Adrenal gland (tissue), 12 donors: ENCODE measurements around the gene PTGS1. TPM values are rescaled to one million over a fixed set of nuclear protein-coding genes. Genes with fewer than 3 reads are reported as not detected.
A peak's percentile ranks its signal among the peaks of the same experiment; 100 is the strongest.

ENCODE experiments used
- DNase-seq, 7 donors: peaks; one replicate each; pipeline ENCODE4 v3.0.0-alpha.2; 2019 to 2020
- H3K27ac ChIP-seq, 5 donors: fragments of 200-600 bp; sonication (generic) in 4 of 5; 1 replicate in 3 of 5; 2 replicates in 2 of 5; pipeline versions ENCODE4 v1.5.1 to v1.8.0; 2016 to 2020; ENCODE audit warnings: mild to moderate bottlenecking in 1 of 5
- H3K27me3 ChIP-seq: fragments of 200-600 bp; 2 replicates; pipeline ENCODE4 v1.8.0; 2021
- H3K36me3 ChIP-seq, 2 donors: fragments of 200-600 bp; replicated peaks in 1 of 2; 1 replicate in 1 of 2; 2 replicates in 1 of 2; pipeline versions ENCODE4 v1.5.1 to v1.8.0; 2018 to 2022
- H3K4me1 ChIP-seq, 2 donors: fragments of 200-600 bp; replicated peaks in 1 of 2; 1 replicate in 1 of 2; 2 replicates in 1 of 2; pipeline versions ENCODE4 v1.5.1 to v1.8.0; 2018 to 2021
- H3K4me3 ChIP-seq, 4 donors: fragments of 200-600 bp; sonication (generic) in 3 of 4; one replicate each; pipeline ENCODE4 v1.5.1; 2016 to 2018
- H3K9me3 ChIP-seq, 3 donors: fragments of 200-600 bp; sonication (generic) in 1 of 3; replicated peaks in 1 of 3; 1 replicate in 2 of 3; 2 replicates in 1 of 3; pipeline versions ENCODE4 v1.5.1 to v1.8.0; 2016 to 2021
- POLR2A ChIP-seq, 2 donors: fragments of 450-650 bp; IDR thresholded peaks; one replicate each; pipeline ENCODE4 v1.6.1; 2017; ENCODE audit warnings: antibody characterized with exemption in 2 of 2, mild to moderate bottlenecking in 2 of 2, moderate library complexity in 1 of 2
- WGBS, 4 donors: extraction: QIAGEN DNeasy Blood & Tissue Kit in 2 of 4; methylation state at CpG; one replicate each; pipeline versions ENCODE4 v1.1.5 to v1.1.7; 2013 to 2017; 5-methylcytosine and 5-hydroxymethylcytosine counted together
- intact Hi-C, 2 donors: fragments of 100-400 bp; cut with DNase I; formaldehyde crosslinking; loops; one replicate each; pipeline versions ENCODE4 v1.14.1 to v1.15.0; 2022 to 2023
- polyA plus RNA-seq, 3 donors: library from polyadenylated mRNA; stranded (reverse); fragments of 200-250 nt in 2 of 3; fragments of 350-450 nt in 1 of 3; fragmentation: Illumina TruSeq in 1 of 3; extraction: RNeasy Lipid Tissue Mini Kit (QIAGEN cat#74804) in 1 of 3; gene quantifications; one replicate each; pipeline ENCODE4 v1.2.3, GENCODE V29; 2013 to 2014
- total RNA-seq, 9 donors: library from RNA; depleted of rRNA in 4 of 9; stranded (reverse); fragments of >200 nt in 4 of 9; fragments of 120-200 nt in 1 of 9; fragmentation: NEBNext Ultra II Directional in 1 of 9; extraction: Animal tissue kit (Norgen Biotek cat#: 25700) in 1 of 9; gene quantifications; one replicate each; pipeline versions ENCODE4 v1.1.0 to v1.2.4, GENCODE V29; 2013 to 2023
- TF ChIP-seq, protein P1 (sequence below), 6 experiments: fragments of 450-650 bp in 4 of 6; fragments of 200-600 bp in 2 of 6; sonication (generic) in 1 of 6; IDR thresholded peaks; 1 replicate in 5 of 6; 2 replicates in 1 of 6; pipeline versions ENCODE4 v1.5.1 to v1.8.0; 2016 to 2021; ENCODE audit warnings: antibody characterized with exemption in 6 of 6, mild to moderate bottlenecking in 2 of 6, moderate library complexity in 1 of 6
- donor health status: healthy with polysubstance abuse.
- donor health status: Bipolar disorder and iron deficiency.
- donor health status: DM: yes; HTN: yes; CAD: no.
- donor health status: DM: no; HTN: no; CAD: no.
- donor health status: DM: no; HTN: no; CAD: no.
- donor health status: DM: yes; HTN: yes; CAD: no.

The PTGS1 gene
- total and polyA plus RNA-seq, 12 donors, result 0.78 to 6.6 (median 5.1) TPM

GRCh38 chr9:122397749-122398148 lies 26.9 kb downstream of the PTGS1 start:
- 84 to 95% (median 91%) methylated on average over 2 of the region's 2 CpGs for WGBS, 4 donors

DNA sequence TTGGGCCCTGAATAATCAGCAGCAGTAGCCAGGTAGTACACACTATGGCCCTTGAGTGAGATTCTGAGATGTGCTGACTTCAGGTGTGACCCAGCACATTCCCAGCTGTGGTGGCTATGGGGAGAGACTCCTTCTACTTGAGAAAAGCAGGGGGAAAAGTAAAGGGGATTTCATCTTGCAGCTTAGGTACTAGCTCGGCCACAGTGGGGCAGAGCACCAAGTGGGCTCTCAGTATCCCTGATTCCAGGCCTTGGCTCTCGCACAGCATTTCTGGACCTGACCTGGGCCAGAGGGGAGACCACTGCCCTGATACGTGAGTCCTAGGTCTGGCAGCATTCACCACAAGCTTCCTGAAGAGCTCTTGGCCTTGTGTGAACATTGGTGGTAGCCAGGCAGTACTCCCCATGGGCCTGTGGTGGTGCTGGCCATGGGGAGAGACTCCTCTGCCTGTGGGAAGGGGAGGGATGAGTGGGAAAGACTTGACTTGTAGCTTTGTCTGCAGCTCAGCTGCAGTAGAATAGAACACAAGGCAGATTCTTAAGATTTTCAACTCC lies 27.6 kb downstream of the PTGS1 start:
- no peak for DNase-seq
- H3K36me3 ChIP-seq, result no peaks in the 10 kb centered on the region
- H3K9me3 ChIP-seq, result no peaks in the 10 kb centered on the region
- no peak for TF ChIP-seq POLR2A (IDR thresholded peaks at IDR 0.05)
- TF ChIP-seq, protein P1, sequence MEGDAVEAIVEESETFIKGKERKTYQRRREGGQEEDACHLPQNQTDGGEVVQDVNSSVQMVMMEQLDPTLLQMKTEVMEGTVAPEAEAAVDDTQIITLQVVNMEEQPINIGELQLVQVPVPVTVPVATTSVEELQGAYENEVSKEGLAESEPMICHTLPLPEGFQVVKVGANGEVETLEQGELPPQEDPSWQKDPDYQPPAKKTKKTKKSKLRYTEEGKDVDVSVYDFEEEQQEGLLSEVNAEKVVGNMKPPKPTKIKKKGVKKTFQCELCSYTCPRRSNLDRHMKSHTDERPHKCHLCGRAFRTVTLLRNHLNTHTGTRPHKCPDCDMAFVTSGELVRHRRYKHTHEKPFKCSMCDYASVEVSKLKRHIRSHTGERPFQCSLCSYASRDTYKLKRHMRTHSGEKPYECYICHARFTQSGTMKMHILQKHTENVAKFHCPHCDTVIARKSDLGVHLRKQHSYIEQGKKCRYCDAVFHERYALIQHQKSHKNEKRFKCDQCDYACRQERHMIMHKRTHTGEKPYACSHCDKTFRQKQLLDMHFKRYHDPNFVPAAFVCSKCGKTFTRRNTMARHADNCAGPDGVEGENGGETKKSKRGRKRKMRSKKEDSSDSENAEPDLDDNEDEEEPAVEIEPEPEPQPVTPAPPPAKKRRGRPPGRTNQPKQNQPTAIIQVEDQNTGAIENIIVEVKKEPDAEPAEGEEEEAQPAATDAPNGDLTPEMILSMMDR (IDR thresholded peaks at IDR 0.05), result no peak
- intact Hi-C loops, result no loop called here
- no peak overlapping the region for H3K27ac ChIP-seq
- no peaks in the 10 kb centered on the region for H3K4me1 ChIP-seq
- H3K27me3 ChIP-seq, result no peaks in the 10 kb centered on the region
- H3K4me3 ChIP-seq, result no peak overlapping the region
- 80 to 86% (median 85%) methylated on average over 3 of the region's 3 CpGs; no CpG with 5 or more reads in 1 of the 4 donors for WGBS, 4 donors

More at GRCh38 chr9:122397749-122398148, 26.9 kb downstream of the PTGS1 start:
- Histone ChIP-seq H3K9me3 (no peaks in the 10 kb centered on the region), H3K4me1 (no peaks in the 10 kb centered on the region), H3K27me3 (no peaks in the 10 kb centered on the region), H3K4me3 (no peak overlapping the region), H3K36me3 (no peaks in the 10 kb centered on the region), H3K27ac (no peak overlapping the region)
- intact Hi-C loops, result no loop called here
- TF ChIP-seq, protein P1 (IDR thresholded peaks at IDR 0.05), result no peak
- no peak for TF ChIP-seq POLR2A (IDR thresholded peaks at IDR 0.05)
- DNase-seq, result no peak

DNA sequence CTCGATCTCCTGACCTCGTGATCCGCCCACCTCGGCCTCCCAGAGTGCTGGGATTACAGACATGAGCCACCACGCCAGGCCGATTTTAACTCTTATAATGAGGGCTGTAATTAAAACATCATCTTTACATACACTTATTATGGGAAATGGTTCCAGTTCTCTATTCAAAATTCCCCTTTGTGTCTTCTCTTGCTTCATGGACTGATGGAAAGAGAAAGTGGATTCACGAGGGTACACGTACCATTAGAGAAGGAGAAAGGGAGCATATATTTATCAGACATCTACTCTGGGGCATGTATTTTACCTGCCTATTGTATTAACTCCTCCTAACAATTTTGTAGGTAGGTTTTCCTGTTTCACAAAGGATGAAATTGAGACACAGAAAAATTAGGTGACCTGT lies 31.1 kb downstream of the PTGS1 start:
- WGBS, 4 donors, result 82 to 88% (median 86%) methylated on average over 5 to 8 of the region's 8 CpGs
- no peak overlapping the region for H3K4me3 ChIP-seq
- intact Hi-C loops, result no loop called here
- no peaks in the 10 kb centered on the region for H3K4me1 ChIP-seq
- no peak for TF ChIP-seq POLR2A (IDR thresholded peaks at IDR 0.05)
- TF ChIP-seq, protein P1 (IDR thresholded peaks at IDR 0.05), result no peak
- no peak overlapping the region for H3K27ac ChIP-seq
- H3K36me3 ChIP-seq, result no peaks in the 10 kb centered on the region
- no peaks in the 10 kb centered on the region for H3K27me3 ChIP-seq
- no peak for DNase-seq
- no peaks in the 10 kb centered on the region for H3K9me3 ChIP-seq

DNA sequence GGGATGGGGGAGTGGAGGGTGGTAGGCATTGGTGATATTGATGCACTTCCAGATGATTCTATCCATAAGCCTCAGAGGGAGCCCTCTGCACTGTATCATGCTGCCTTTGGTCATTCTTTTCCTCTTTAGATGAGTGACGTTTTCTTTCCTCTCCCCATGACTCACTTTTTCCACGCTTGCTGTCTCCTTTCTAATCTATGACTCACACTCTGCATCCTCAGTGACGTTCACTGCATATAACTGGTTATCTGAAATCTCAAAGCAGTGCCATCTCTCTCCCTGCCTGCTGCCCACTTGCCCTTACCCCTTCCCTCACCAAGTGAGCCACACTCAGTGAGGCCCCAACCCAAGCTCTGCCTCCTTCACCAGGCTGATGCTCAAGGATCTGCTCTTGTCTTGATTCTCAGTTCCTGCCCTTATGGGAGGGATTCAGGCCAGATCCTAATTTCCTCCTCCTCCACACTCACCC lies 31.6 kb downstream of the PTGS1 start:
- TF ChIP-seq, protein P1 (IDR thresholded peaks at IDR 0.05), result no peak
- TF ChIP-seq POLR2A (IDR thresholded peaks at IDR 0.05), result no peak
- WGBS, 4 donors, result 10 to 22% (median 16%) methylated on average over 3 of the region's 3 CpGs
- Histone ChIP-seq H3K27ac (no peak overlapping the region), H3K27me3 (no peaks in the 10 kb centered on the region), H3K4me1 (no peaks in the 10 kb centered on the region), H3K9me3 (no peaks in the 10 kb centered on the region), H3K4me3 (no peak overlapping the region), H3K36me3 (no peaks in the 10 kb centered on the region)
- peak in 4 of 7 donors; percentile 37 to 61 (median 48) for DNase-seq
- intact Hi-C loops, result no loop called here
